ENCODE measurements around the gene KRT79. TPM values are rescaled to one million over a fixed set of nuclear protein-coding genes. Genes with fewer than 3 reads are reported as not detected.

KRT79 gene
- total and polyA plus RNA-seq, 3 experiments from 2014 or later = not detected

DNA sequence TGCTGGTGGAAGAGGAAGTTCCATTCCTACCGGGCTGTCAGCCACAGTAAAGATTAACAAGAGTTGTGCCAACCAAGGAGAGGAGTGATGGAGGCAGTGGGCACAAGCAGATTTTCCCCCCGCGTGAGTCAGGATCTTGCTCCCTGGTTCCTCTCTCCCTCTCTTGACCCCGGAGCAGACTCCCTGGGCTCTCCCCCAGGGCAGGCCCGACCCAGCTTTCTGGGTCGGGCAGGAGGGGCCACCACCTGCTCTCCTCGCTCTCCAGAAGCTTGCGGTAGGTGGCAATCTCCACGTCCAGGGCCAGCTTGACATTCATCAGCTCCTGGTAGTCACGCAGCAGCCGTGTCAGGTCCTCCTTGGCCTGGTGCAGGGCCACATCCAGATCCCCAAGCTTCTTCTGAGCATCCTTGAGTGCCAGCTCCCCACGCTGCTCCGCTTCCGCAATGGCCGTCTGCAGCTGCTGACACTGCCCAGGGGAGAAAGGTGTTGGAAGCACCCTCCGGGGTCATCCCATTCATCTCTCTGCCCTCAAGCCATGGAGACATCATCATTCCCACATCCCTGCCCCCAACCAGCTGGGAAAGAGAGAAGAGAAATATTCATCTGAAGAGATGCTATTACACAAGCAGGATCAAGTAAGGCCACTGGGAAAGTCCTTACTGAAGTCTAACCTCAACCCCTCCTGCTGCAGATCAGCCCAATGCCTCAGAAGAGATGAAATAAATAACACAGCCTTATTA lies 11.2 kb downstream of the KRT79 start:
- Mint-ChIP-seq H3K27ac (peak overlapping the region in 1 of 8 donors; percentile 78), H3K4me3 (no peak overlapping the region), H3K4me1 (no peaks in the 10 kb centered on the region), H3K27me3 (peaks cover 6 to 24% of the 10 kb centered on the region in 2 donors), H3K9me3 (no peaks in the 10 kb centered on the region), H3K36me3 (no peaks in the 10 kb centered on the region)
- H3K4me3 ChIP-seq (ENCODE audit: low read length) = no peak overlapping the region
- H3K4me1 ChIP-seq (ENCODE audit: insufficient read depth, low read length) = peaks cover 5% of the 10 kb centered on the region
- H3K9me3 ChIP-seq (ENCODE audit: low read length) = no peaks in the 10 kb centered on the region
- no peaks in the 10 kb centered on the region for H3K36me3 ChIP-seq (ENCODE audit: insufficient read depth, low read length)
- H3K27ac ChIP-seq (ENCODE audit: low read depth, low read length) = no peak overlapping the region
- ChIA-PET CTCF (no interaction called here), POLR2A (no interaction called here)
- no peak for DNase-seq
- no peaks in the 10 kb centered on the region for H3K27me3 ChIP-seq (ENCODE audit: insufficient read depth, low read length, poor library complexity, severe bottlenecking)

DNA sequence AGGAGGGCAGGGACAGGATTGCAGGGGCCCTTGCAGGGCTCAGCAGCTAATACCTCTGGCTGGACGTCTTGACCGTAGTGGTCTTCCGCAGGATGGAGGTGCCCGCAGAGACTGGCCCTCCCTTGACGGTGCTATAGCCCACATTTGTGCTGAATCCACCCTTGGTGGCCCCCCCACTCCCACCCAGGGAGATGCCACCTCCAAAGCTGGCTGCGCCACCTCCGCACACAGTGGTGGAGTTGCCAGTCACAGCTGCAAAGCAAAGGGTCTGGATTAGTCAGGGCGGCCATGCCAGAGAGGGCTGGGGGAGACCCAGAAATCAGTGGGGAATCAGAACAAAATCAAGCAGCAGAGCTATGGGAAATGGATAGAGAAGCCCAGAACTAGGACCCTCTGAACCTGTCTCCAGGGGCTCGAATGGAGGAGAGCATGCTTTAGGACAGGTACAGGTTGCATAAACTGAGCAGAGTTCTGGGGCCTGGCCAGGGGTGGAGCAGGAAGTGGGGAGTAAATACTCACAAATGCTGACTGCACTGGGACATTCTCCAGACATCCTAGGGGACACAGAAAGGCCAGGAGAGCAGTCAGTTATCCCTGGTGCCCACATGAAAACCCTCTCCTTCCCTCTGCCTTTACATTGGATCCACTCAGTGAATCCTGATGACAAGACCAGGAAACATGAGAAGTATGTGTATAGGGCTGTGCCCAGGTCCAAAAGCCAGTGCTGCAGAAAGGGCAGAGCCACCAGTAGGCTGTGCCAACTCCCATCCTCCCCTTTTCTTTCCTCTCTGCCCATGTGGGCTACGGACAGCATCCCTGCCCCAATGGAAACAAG lies 12.1 kb downstream of the KRT79 start:
- Histone ChIP-seq H3K9me3 (ENCODE audit: low read length) (no peaks in the 10 kb centered on the region), H3K27ac (ENCODE audit: low read depth, low read length) (no peak overlapping the region), H3K36me3 (ENCODE audit: insufficient read depth, low read length) (no peaks in the 10 kb centered on the region), H3K4me1 (ENCODE audit: insufficient read depth, low read length) (peaks cover 14% of the 10 kb centered on the region), H3K27me3 (ENCODE audit: insufficient read depth, low read length, poor library complexity, severe bottlenecking) (no peaks in the 10 kb centered on the region), H3K4me3 (ENCODE audit: low read length) (no peak overlapping the region)
- no peaks in the 10 kb centered on the region for H3K36me3 Mint-ChIP-seq
- H3K27me3 Mint-ChIP-seq = peaks cover 8 to 30% of the 10 kb centered on the region in 2 donors
- H3K9me3 Mint-ChIP-seq = no peaks in the 10 kb centered on the region
- peaks cover 3 to 5% (median 4%) of the 10 kb centered on the region in 3 donors for H3K4me1 Mint-ChIP-seq
- DNase-seq = no peak
- ChIA-PET POLR2A (no interaction called here), CTCF (no interaction called here)
- H3K27ac Mint-ChIP-seq = no peak overlapping the region
- H3K4me3 Mint-ChIP-seq = no peak overlapping the region

DNA sequence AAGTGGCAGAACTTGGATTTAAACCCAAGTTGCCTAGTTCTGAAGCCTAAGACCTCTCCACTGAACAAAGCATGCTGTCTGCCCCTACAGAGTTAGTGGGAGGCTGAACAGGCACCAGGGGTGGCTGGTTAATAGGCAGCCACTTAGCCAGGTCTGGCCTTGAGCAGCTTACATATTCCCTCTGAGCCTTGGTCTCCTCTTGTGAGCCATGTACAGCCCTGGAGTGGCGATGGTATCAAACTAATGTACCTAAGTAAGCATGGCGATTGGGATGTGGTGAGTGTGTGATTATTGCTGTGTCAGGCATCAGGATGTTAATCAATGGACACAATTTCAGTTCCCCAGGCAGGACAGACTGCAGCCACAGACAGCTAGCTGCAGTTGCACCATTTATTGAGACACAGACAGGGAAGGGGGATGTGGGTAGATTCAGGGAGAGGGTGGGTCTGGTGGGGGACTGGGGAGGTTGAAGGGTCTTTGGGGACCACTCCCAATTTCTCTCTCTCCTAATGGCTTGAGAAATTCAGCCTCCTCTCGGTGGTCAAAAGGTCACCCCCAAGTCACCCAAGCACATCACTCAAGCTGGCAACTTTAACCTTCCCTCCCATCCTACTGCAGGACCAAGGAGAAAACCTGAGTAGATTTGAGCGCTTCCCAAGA lies 12.9 kb downstream of the KRT79 start:
- Histone ChIP-seq H3K27me3 (ENCODE audit: insufficient read depth, low read length, poor library complexity, severe bottlenecking) (no peaks in the 10 kb centered on the region), H3K4me3 (ENCODE audit: low read length) (no peak overlapping the region), H3K4me1 (ENCODE audit: insufficient read depth, low read length) (peaks cover 14% of the 10 kb centered on the region), H3K9me3 (ENCODE audit: low read length) (no peaks in the 10 kb centered on the region), H3K36me3 (ENCODE audit: insufficient read depth, low read length) (no peaks in the 10 kb centered on the region), H3K27ac (ENCODE audit: low read depth, low read length) (no peak overlapping the region)
- DNase-seq = no peak
- Mint-ChIP-seq H3K4me3 (no peak overlapping the region), H3K4me1 (peaks cover 3 to 5% (median 4%) of the 10 kb centered on the region in 3 donors), H3K36me3 (no peaks in the 10 kb centered on the region), H3K9me3 (no peaks in the 10 kb centered on the region), H3K27ac (no peak overlapping the region), H3K27me3 (peaks cover 8 to 30% of the 10 kb centered on the region in 2 donors)
- CTCF ChIA-PET = no interaction called here
- POLR2A ChIA-PET = no interaction called here

DNA sequence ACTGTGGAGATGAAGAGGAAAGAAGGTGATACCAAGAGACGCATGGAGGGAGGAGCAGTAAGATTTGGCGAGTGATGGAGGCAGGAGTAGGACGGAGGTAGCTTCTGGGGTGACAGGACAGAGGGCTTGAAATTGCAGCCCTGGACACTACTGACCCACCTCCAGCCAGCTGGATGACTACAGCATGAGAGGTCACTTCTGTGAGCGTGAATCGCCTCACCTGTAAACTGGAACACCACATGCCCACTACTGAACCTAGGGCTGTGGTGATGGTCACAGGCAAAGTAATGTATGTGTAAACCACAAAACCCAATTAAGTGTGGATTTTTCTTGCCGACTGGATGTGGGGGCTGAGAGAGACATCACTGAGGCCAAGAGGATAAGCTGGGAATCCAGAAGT lies 13.6 kb downstream of the KRT79 start:
- H3K27me3 Mint-ChIP-seq = peaks cover 10 to 26% of the 10 kb centered on the region in 2 donors
- H3K36me3 Mint-ChIP-seq = no peaks in the 10 kb centered on the region
- no peak for DNase-seq
- Histone ChIP-seq H3K27ac (ENCODE audit: low read depth, low read length) (no peak overlapping the region), H3K36me3 (ENCODE audit: insufficient read depth, low read length) (no peaks in the 10 kb centered on the region), H3K27me3 (ENCODE audit: insufficient read depth, low read length, poor library complexity, severe bottlenecking) (no peaks in the 10 kb centered on the region), H3K4me3 (ENCODE audit: low read length) (no peak overlapping the region), H3K9me3 (ENCODE audit: low read length) (no peaks in the 10 kb centered on the region), H3K4me1 (ENCODE audit: insufficient read depth, low read length) (peaks cover 14% of the 10 kb centered on the region)
- H3K27ac Mint-ChIP-seq = peak overlapping the region in 2 of 8 donors; percentile 8 to 79
- H3K4me1 Mint-ChIP-seq = peaks cover 3 to 5% (median 4%) of the 10 kb centered on the region in 3 donors
- ChIA-PET POLR2A (no interaction called here), CTCF (no interaction called here)
- H3K9me3 Mint-ChIP-seq = no peaks in the 10 kb centered on the region
- no peak overlapping the region for H3K4me3 Mint-ChIP-seq

DNA sequence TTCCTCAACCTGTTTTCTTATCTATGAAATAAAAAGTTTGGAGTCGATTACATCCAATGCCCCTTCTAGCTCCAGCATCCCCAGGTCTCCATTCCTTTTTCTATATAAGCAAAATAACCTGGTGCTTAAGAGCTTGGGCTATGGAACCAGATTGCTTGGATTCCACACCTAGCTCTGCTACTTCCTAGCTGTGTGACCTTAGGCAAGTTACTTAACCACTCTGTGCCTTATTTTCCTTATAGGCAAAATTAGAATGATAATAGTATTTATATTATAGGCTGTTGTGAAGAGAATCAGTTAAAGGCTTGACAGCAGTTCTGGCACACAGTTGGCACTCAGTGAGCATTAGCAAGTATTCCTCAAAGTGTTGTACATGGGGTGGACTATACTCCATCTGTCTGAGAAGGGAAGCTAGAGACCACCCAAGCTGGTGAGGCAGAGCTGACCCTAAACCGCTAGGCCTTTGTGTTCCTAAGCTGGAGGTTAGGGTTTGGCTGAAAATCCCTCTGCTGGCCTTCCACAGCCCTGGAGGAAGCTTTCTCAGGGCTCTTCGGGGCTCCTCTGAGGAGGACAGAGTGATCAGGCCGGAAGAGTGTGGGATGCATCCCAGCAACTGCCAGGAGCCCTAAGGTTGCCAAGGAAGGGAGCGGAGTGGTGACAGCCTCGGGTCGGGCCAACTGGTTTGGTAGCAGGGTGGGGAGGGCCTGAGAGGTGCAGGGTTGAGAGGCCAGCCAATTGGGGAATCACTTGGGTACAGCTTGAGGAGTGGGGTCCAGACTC lies 14.2 kb downstream of the KRT79 start:
- H3K4me3 ChIP-seq (ENCODE audit: low read length) = no peak overlapping the region
- no peaks in the 10 kb centered on the region for H3K36me3 ChIP-seq (ENCODE audit: insufficient read depth, low read length)
- Mint-ChIP-seq H3K4me1 (peaks cover 3 to 5% (median 4%) of the 10 kb centered on the region in 3 donors), H3K36me3 (no peaks in the 10 kb centered on the region), H3K4me3 (no peak overlapping the region), H3K27me3 (peaks cover 10 to 26% of the 10 kb centered on the region in 2 donors), H3K9me3 (no peaks in the 10 kb centered on the region), H3K27ac (peak overlapping the region in 1 of 8 donors; percentile 79)
- ChIA-PET CTCF (no interaction called here), POLR2A (no interaction called here)
- DNase-seq = no peak
- H3K27me3 ChIP-seq (ENCODE audit: insufficient read depth, low read length, poor library complexity, severe bottlenecking) = no peaks in the 10 kb centered on the region
- no peaks in the 10 kb centered on the region for H3K9me3 ChIP-seq (ENCODE audit: low read length)
- peaks cover 14% of the 10 kb centered on the region for H3K4me1 ChIP-seq (ENCODE audit: insufficient read depth, low read length)
- H3K27ac ChIP-seq (ENCODE audit: low read depth, low read length) = no peak overlapping the region

DNA sequence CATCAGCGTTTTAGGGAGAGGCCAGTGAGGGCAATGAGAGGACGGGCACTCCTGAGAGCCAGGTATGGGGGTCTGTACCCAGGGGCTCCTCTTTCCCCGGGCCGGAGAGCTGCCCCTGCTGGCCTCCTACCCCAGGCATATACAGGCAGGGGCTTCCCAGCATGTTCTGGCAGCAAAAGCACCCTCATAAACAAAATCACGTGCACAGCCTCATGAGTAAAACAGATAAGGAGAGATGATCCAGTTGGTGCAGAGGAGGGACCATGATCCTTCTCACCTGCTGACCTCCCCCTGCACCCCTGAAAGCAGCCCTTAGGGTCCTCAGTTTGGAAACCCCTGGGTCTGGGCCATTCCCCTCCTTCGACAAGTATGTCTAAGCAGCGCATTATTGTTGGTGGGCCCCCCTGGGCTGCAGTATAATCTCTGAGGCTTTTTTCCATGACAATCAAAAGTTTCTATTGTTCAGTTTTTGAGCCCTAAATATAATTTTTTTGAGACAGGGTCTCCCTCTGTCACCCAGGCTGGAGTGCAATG lies 15.2 kb downstream of the KRT79 start:
- ChIA-PET CTCF (no interaction called here), POLR2A (no interaction called here)
- Mint-ChIP-seq H3K36me3 (no peaks in the 10 kb centered on the region), H3K4me1 (peaks cover 3 to 5% (median 4%) of the 10 kb centered on the region in 3 donors), H3K9me3 (no peaks in the 10 kb centered on the region), H3K27me3 (peaks cover 12 to 26% of the 10 kb centered on the region in 2 donors), H3K27ac (peak overlapping the region in 1 of 8 donors; percentile 82), H3K4me3 (no peak overlapping the region)
- Histone ChIP-seq H3K9me3 (ENCODE audit: low read length) (no peaks in the 10 kb centered on the region), H3K4me1 (ENCODE audit: insufficient read depth, low read length) (peaks cover 14% of the 10 kb centered on the region), H3K4me3 (ENCODE audit: low read length) (no peak overlapping the region), H3K27ac (ENCODE audit: low read depth, low read length) (no peak overlapping the region), H3K27me3 (ENCODE audit: insufficient read depth, low read length, poor library complexity, severe bottlenecking) (no peaks in the 10 kb centered on the region), H3K36me3 (ENCODE audit: insufficient read depth, low read length) (no peaks in the 10 kb centered on the region)
- DNase-seq = no peak

DNA sequence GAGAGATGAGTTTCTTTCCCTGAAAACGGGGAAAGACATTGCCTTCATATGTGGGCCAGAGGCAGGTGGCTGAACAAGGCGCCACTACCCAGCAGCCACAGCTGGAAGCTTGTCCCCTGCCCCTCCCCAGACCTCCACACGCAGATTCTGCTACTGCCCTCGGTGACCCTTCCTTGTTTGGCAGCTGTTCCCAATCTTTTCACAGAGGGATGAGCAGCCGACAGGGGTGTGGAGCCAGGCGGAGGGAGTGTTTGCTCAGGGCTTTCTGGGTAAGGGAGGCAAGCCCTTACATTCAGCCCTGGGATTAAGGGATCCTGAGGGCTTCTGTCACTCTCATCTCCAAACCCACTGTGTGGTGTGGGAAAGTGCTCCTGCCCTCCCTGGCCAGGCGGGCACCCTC lies 15.7 kb downstream of the KRT79 start:
- no peak overlapping the region for H3K4me3 ChIP-seq (ENCODE audit: low read length)
- POLR2A ChIA-PET = no interaction called here
- H3K9me3 ChIP-seq (ENCODE audit: low read length) = no peaks in the 10 kb centered on the region
- DNase-seq = no peak
- H3K36me3 ChIP-seq (ENCODE audit: insufficient read depth, low read length) = no peaks in the 10 kb centered on the region
- peaks cover 14% of the 10 kb centered on the region for H3K4me1 ChIP-seq (ENCODE audit: insufficient read depth, low read length)
- CTCF ChIA-PET = no interaction called here
- Mint-ChIP-seq H3K27ac (no peak overlapping the region), H3K4me3 (no peak overlapping the region), H3K36me3 (no peaks in the 10 kb centered on the region), H3K9me3 (no peaks in the 10 kb centered on the region), H3K4me1 (peaks cover 3 to 5% (median 4%) of the 10 kb centered on the region in 3 donors), H3K27me3 (peaks cover 12 to 26% of the 10 kb centered on the region in 2 donors)
- H3K27ac ChIP-seq (ENCODE audit: low read depth, low read length) = no peak overlapping the region
- no peaks in the 10 kb centered on the region for H3K27me3 ChIP-seq (ENCODE audit: insufficient read depth, low read length, poor library complexity, severe bottlenecking)

Measured in CD8-positive, alpha-beta memory T cell (primary cell).